Neural cell (in vitro differentiated cells): ENCODE data around the gene NLRP3. TPM values are rescaled to one million over a fixed set of nuclear protein-coding genes. Genes with fewer than 3 reads are reported as not detected.

Experiments used
- H2AFZ ChIP-seq: fragments of 200-600, 300-800 bp; sonication (generic), shearing (Covaris generic); 2 replicates; pipeline ENCODE4 v1.6.0; 2014; ENCODE audit warnings: low read depth, mild to moderate bottlenecking, antibody characterized with exemption, low read length, moderate library complexity
- H3F3A ChIP-seq: fragments of 200-600 bp; shearing (Covaris generic); 2 replicates; pipeline ENCODE4 v1.6.1; 2016; ENCODE audit warnings: mild to moderate bottlenecking, moderate library complexity, mixed read lengths, antibody characterized with exemption, low read length; ENCODE audit not compliant: insufficient read depth, poor library complexity, severe bottlenecking
- H3K27ac ChIP-seq: fragments of 200-600, 300-800 bp; sonication (generic), shearing (Covaris generic); 2 replicates; pipeline ENCODE4 v1.5.1; 2014; ENCODE audit warnings: mild to moderate bottlenecking, low read length, moderate library complexity
- H3K27me3 ChIP-seq: fragments of 300-800, 200-600 bp; sonication (generic), shearing (Covaris generic); 2 replicates; pipeline ENCODE4 v1.6.0; 2014; ENCODE audit warnings: mild to moderate bottlenecking, low read depth, low read length, moderate library complexity; ENCODE audit not compliant: insufficient read depth
- H3K36me3 ChIP-seq: fragments of 300-800, 200-600 bp; sonication (generic), shearing (Covaris generic); 2 replicates; pipeline ENCODE4 v1.5.1; 2014; ENCODE audit warnings: mild to moderate bottlenecking, antibody characterized with exemption, low read length, moderate library complexity; ENCODE audit not compliant: insufficient read depth
- H3K4me2 ChIP-seq: fragments of 300-800, 200-600 bp; sonication (generic), shearing (Covaris generic); 2 replicates; pipeline ENCODE4 v1.6.0; 2014; ENCODE audit warnings: mild to moderate bottlenecking, low read length
- H3K4me3 ChIP-seq: fragments of 300-800, 200-600 bp; sonication (generic), shearing (Covaris generic); 2 replicates; pipeline ENCODE4 v1.5.1; 2014; ENCODE audit warnings: mild to moderate bottlenecking, low read length, moderate library complexity
- H3K79me2 ChIP-seq: fragments of 200-600 bp; shearing (Covaris generic); replicated peaks from 2 replicates; pipeline ENCODE4 v1.6.0; 2014; ENCODE audit warnings: mild to moderate bottlenecking, low read length, moderate library complexity; ENCODE audit not compliant: insufficient read depth
- H3K9ac ChIP-seq: fragments of 300-800, 200-600 bp; sonication (generic), shearing (Covaris generic); 2 replicates; pipeline ENCODE4 v1.6.1; 2016; ENCODE audit warnings: mild to moderate bottlenecking, low read length, mixed read lengths
- H3K9me2 ChIP-seq: fragments of 200-600 bp; shearing (Covaris generic); 2 replicates; pipeline ENCODE4 v1.6.1; 2016; ENCODE audit warnings: mild to moderate bottlenecking, low read length, mixed read lengths; ENCODE audit not compliant: insufficient read depth
- H3K9me3 ChIP-seq: fragments of 200-600, 300-800 bp; sonication (generic), shearing (Covaris generic); 2 replicates; pipeline ENCODE4 v1.6.1; 2016; ENCODE audit warnings: mild to moderate bottlenecking, mixed run types, low read length, moderate library complexity, mixed read lengths
- H4K20me1 ChIP-seq: fragments of 200-600 bp; shearing (Covaris generic); 2 replicates; pipeline ENCODE4 v1.6.1; 2016; ENCODE audit warnings: mild to moderate bottlenecking, mixed run types; ENCODE audit not compliant: insufficient read depth
- CTCF ChIP-seq: fragments of 450-650 bp; IDR thresholded peaks from 2 replicates; pipeline ENCODE4 v1.5.1; 2014; ENCODE audit warnings: antibody characterized with exemption, mild to moderate bottlenecking, moderate library complexity; ENCODE audit not compliant: poor library complexity, severe bottlenecking
- EP300 ChIP-seq: fragments of 450-650 bp; conservative IDR thresholded peaks from 2 replicates; pipeline ENCODE4 v1.6.1; 2014; ENCODE audit warnings: antibody characterized with exemption, mild to moderate bottlenecking, moderate library complexity; ENCODE audit not compliant: poor library complexity, severe bottlenecking
- EZH2 ChIP-seq: fragments of 200-600, 300-800 bp; shearing (Covaris generic), sonication (generic); IDR thresholded peaks from 2 replicates; pipeline ENCODE4 v1.6.1; 2014; ENCODE audit warnings: antibody characterized with exemption, low read length, borderline replicate concordance, mild to moderate bottlenecking; ENCODE audit not compliant: insufficient read depth, poor library complexity, severe bottlenecking
- MXI1 ChIP-seq: fragments of 450-650 bp; conservative IDR thresholded peaks from 2 replicates; pipeline ENCODE4 v1.6.1; 2014; ENCODE audit warnings: antibody characterized with exemption, mild to moderate bottlenecking; ENCODE audit not compliant: poor library complexity, severe bottlenecking
- POLR2AphosphoS5 ChIP-seq: IDR thresholded peaks from 2 replicates; pipeline ENCODE4 v1.6.1; 2012
- RAD21 ChIP-seq: fragments of 450-650 bp; conservative IDR thresholded peaks from 2 replicates; pipeline ENCODE4 v1.6.1; 2014; ENCODE audit warnings: antibody characterized with exemption, mild to moderate bottlenecking, moderate library complexity
- REST ChIP-seq: IDR thresholded peaks from 2 replicates; pipeline ENCODE4 v1.6.1; 2012; ENCODE audit warnings: borderline replicate concordance
- SMC3 ChIP-seq: fragments of 450-650 bp; conservative IDR thresholded peaks from 2 replicates; pipeline ENCODE4 v1.6.1; 2014; ENCODE audit warnings: antibody characterized with exemption, mild to moderate bottlenecking, moderate library complexity; ENCODE audit not compliant: poor library complexity
- TAF1 ChIP-seq: IDR thresholded peaks from 2 replicates; pipeline ENCODE4 v1.6.1; 2012; ENCODE audit warnings: low read depth
- polyA plus RNA-seq: library from polyadenylated mRNA; depleted of rRNA; stranded (reverse); fragments of >200 nt; gene quantifications from 2 replicates; pipeline ENCODE4 v1.2.3, GENCODE V29; 2014

NLRP3 gene
- polyA plus RNA-seq, 1 donor from 2014 or later: 0.36 TPM

- Histone ChIP-seq H4K20me1 (no peaks in the 10 kb centered on the region), H3K79me2 (no peaks in the 10 kb centered on the region), H3F3A (no peaks in the 10 kb centered on the region), H2AFZ (no peak overlapping the region), H3K9me3 (no peaks in the 10 kb centered on the region), H3K4me2 (no peak overlapping the region), H3K36me3 (no peaks in the 10 kb centered on the region), H3K4me3 (no peak overlapping the region), H3K9me2 (no peaks in the 10 kb centered on the region), H3K27ac (no peak overlapping the region), H3K27me3 (no peaks in the 10 kb centered on the region), H3K9ac (no peak overlapping the region)
- TF ChIP-seq POLR2AphosphoS5 (no peak), SMC3 (no peak), CTCF (no peak), EZH2 (no peak), REST (no peak), EP300 (no peak), RAD21 (no peak), MXI1 (no peak), TAF1 (no peak)
Measured at GRCh38 chr1:247400685-247401084, 15.3 kb upstream of the NLRP3 start.

GRCh38 chr1:247401310-247402119, 14.5 kb upstream of the NLRP3 start:
- Histone ChIP-seq H3K9me3 (no peaks in the 10 kb centered on the region), H3K79me2 (no peaks in the 10 kb centered on the region), H3K9me2 (no peaks in the 10 kb centered on the region), H3F3A (no peaks in the 10 kb centered on the region), H3K27ac (no peak overlapping the region), H3K27me3 (no peaks in the 10 kb centered on the region), H2AFZ (no peak overlapping the region), H3K36me3 (no peaks in the 10 kb centered on the region), H3K9ac (no peak overlapping the region), H3K4me2 (no peak overlapping the region), H3K4me3 (no peak overlapping the region), H4K20me1 (no peaks in the 10 kb centered on the region)
- no peak for TF ChIP-seq EZH2
- no peak for TF ChIP-seq CTCF
- TF ChIP-seq POLR2AphosphoS5: no peak
- no peak for TF ChIP-seq MXI1
- TF ChIP-seq EP300: no peak
- TF ChIP-seq SMC3: no peak
- no peak for TF ChIP-seq TAF1
- TF ChIP-seq RAD21: no peak
